NT2/D1 (cell line): Measurements from ENCODE around the gene DNAJB8.

Experiments
- SUZ12 ChIP-seq: IDR thresholded peaks from 2 replicates; pipeline ENCODE4 v1.6.1; 2011; ENCODE audit not compliant: insufficient read length, insufficient read depth; ENCODE audit errors: extremely low read depth
- YY1 ChIP-seq: IDR thresholded peaks from 2 replicates; pipeline ENCODE4 v1.6.1; 2011; ENCODE audit not compliant: insufficient read length, insufficient read depth

- TF ChIP-seq SUZ12 (no peak), YY1 (no peak)
Measured at GRCh38 chr3:128469556-128469955, 2.9 kb upstream of the DNAJB8 start.
